Fibroblast of lung (primary cell): Measurements from ENCODE around the gene CERS2. TPM values are rescaled to one million over a fixed set of nuclear protein-coding genes. Genes with fewer than 3 reads are reported as not detected.

Experiments used
- DNase-seq, 2 donors: peaks; one replicate each; pipeline versions ENCODE4 v3.0.0 to v3.0.0-alpha.2; 2010; ENCODE audit warnings: low read depth in 2 of 2
- H2AFZ ChIP-seq: 2 replicates; pipeline ENCODE4 v1.5.1; 2012; ENCODE audit warnings: low read length, control low read depth, inconsistent platforms
- H3K27ac ChIP-seq: 2 replicates; pipeline ENCODE4 v1.5.1; 2011; ENCODE audit warnings: low read length, control low read depth; ENCODE audit not compliant: insufficient read depth
- H3K27me3 ChIP-seq: 2 replicates; pipeline ENCODE4 v1.5.1; 2011; ENCODE audit warnings: mild to moderate bottlenecking, low read length; ENCODE audit not compliant: control insufficient read depth, insufficient read depth
- H3K36me3 ChIP-seq: 2 replicates; pipeline ENCODE4 v1.5.1; 2011; ENCODE audit warnings: low read length; ENCODE audit not compliant: control insufficient read depth, insufficient read depth
- H3K4me1 ChIP-seq: 2 replicates; pipeline ENCODE4 v1.5.1; 2011; ENCODE audit warnings: low read length; ENCODE audit not compliant: control insufficient read depth, insufficient read depth; ENCODE audit errors: extremely low read depth
- H3K4me2 ChIP-seq: 2 replicates; pipeline ENCODE4 v1.5.1; 2011; ENCODE audit warnings: low read length, control low read depth; ENCODE audit not compliant: insufficient read depth; ENCODE audit errors: extremely low read depth
- H3K4me3 ChIP-seq, 4 experiments: fragments of 200-600 bp in 1 of 4; sonication (generic) in 1 of 4; replicated peaks in 1 of 4; 2 replicates each; pipeline ENCODE4 v1.5.1; 2011 to 2016; ENCODE audit warnings: low read length in 4 of 4, low read depth in 3 of 4, mild to moderate bottlenecking in 3 of 4, control low read depth in 2 of 4, inconsistent platforms in 1 of 4, mixed read lengths in 1 of 4; ENCODE audit not compliant: insufficient read depth in 1 of 4; ENCODE audit errors: control extremely low read depth in 1 of 4
- H3K79me2 ChIP-seq: 2 replicates; pipeline ENCODE4 v1.5.1; 2012; ENCODE audit warnings: mild to moderate bottlenecking, low read length, inconsistent platforms; ENCODE audit not compliant: control insufficient read depth, insufficient read depth
- H3K9ac ChIP-seq: 2 replicates; pipeline ENCODE4 v1.5.1; 2011; ENCODE audit warnings: mild to moderate bottlenecking, low read length, control low read depth; ENCODE audit not compliant: insufficient read depth
- H3K9me3 ChIP-seq: 2 replicates; pipeline ENCODE4 v1.5.1; 2012; ENCODE audit warnings: low read depth, low read length; ENCODE audit not compliant: control insufficient read depth, insufficient read depth
- H4K20me1 ChIP-seq: 2 replicates; pipeline ENCODE4 v1.5.1; 2011; ENCODE audit warnings: low read length; ENCODE audit not compliant: control insufficient read depth, insufficient read depth; ENCODE audit errors: extremely low read depth
- CTCF ChIP-seq, 2 donors: IDR thresholded peaks in 1 of 2; conservative IDR thresholded peaks in 1 of 2; 1 replicate in 1 of 2; 2 replicates in 1 of 2; pipeline ENCODE4 v1.5.1; 2011 to 2012; ENCODE audit warnings: low read length in 2 of 2, control low read depth in 1 of 2, inconsistent platforms in 1 of 2, low read depth in 1 of 2, mild to moderate bottlenecking in 1 of 2
- EZH2 ChIP-seq: IDR thresholded peaks from 2 replicates; pipeline ENCODE4 v1.5.1; 2012; ENCODE audit warnings: low read length, control low read depth, mild to moderate bottlenecking; ENCODE audit errors: missing control alignments
- polyA plus RNA-seq, 2 donors: library from polyadenylated mRNA; depleted of rRNA in 1 of 2; stranded (reverse) in 1 of 2; unstranded in 1 of 2; fragments of >200 nt; gene quantifications; 2 replicates each; pipeline ENCODE4 v1.2.1, GENCODE V29; 2011 to 2012; ENCODE audit warnings: missing spikeins in 1 of 2
- total RNA-seq: library from RNA; depleted of rRNA; stranded (reverse); fragments of >200 nt; gene quantifications from 2 replicates; pipeline ENCODE4 v1.2.1, GENCODE V29; 2014

Gene CERS2
- total and polyA plus RNA-seq, 2 donors (not counting 1 experiment from before 2014, with no cell fraction given) = 190 to 254 TPM

GRCh38 chr1:150925080-150925479, 49.6 kb downstream of the CERS2 start:
- Histone ChIP-seq H3K9ac (no peak overlapping the region), H3K27me3 (no peaks in the 10 kb centered on the region), H3K36me3 (no peaks in the 10 kb centered on the region), H3K9me3 (no peaks in the 10 kb centered on the region), H3K4me3 (no peak overlapping the region), H3K27ac (no peak overlapping the region), H4K20me1 (no peaks in the 10 kb centered on the region), H3K4me1 (no peaks in the 10 kb centered on the region), H3K4me2 (no peak overlapping the region), H3K79me2 (peaks cover 12% of the 10 kb centered on the region), H2AFZ (no peak overlapping the region)
- TF ChIP-seq CTCF (conservative IDR thresholded peaks at IDR 0.05 in 1 of 2, IDR thresholded peaks at IDR 0.05 in 1 of 2; ENCODE audit: low read depth in 1 of 2, low read length in 2 of 2) (no peak), EZH2 (no peak)
- DNase-seq = no peak

- Histone ChIP-seq H3K9ac (no peak overlapping the region), H3K27me3 (no peaks in the 10 kb centered on the region), H3K27ac (no peak overlapping the region), H3K4me1 (no peaks in the 10 kb centered on the region), H3K4me3 (no peak overlapping the region), H4K20me1 (no peaks in the 10 kb centered on the region), H2AFZ (no peak overlapping the region), H3K4me2 (no peak overlapping the region), H3K36me3 (no peaks in the 10 kb centered on the region), H3K79me2 (peaks cover 10% of the 10 kb centered on the region), H3K9me3 (no peaks in the 10 kb centered on the region)
- DNase-seq = peak; percentile 87 to 91
- peak; percentile 82 to 83 for TF ChIP-seq CTCF (conservative IDR thresholded peaks at IDR 0.05 in 1 of 2, IDR thresholded peaks at IDR 0.05 in 1 of 2; ENCODE audit: low read depth in 1 of 2, low read length in 2 of 2)
- no peak for TF ChIP-seq EZH2
Observed at GRCh38 chr1:150922519-150922975, 52.1 kb downstream of the CERS2 start.

GRCh38 chr1:150917387-150917786, 57.2 kb downstream of the CERS2 start:
- DNase-seq = no peak
- no peak overlapping the region for H3K27ac ChIP-seq
- no peak overlapping the region for H3K4me2 ChIP-seq
- H3K27me3 ChIP-seq = no peaks in the 10 kb centered on the region
- no peaks in the 10 kb centered on the region for H3K9me3 ChIP-seq
- H3K9ac ChIP-seq = no peak overlapping the region
- H2AFZ ChIP-seq = no peak overlapping the region
- no peaks in the 10 kb centered on the region for H3K79me2 ChIP-seq
- no peaks in the 10 kb centered on the region for H4K20me1 ChIP-seq
- H3K4me3 ChIP-seq = no peak overlapping the region
- H3K36me3 ChIP-seq = no peaks in the 10 kb centered on the region
- no peak for TF ChIP-seq EZH2
- TF ChIP-seq CTCF (conservative IDR thresholded peaks at IDR 0.05 in 1 of 2, IDR thresholded peaks at IDR 0.05 in 1 of 2; ENCODE audit: low read depth in 1 of 2, low read length in 2 of 2) = no peak
- no peaks in the 10 kb centered on the region for H3K4me1 ChIP-seq

Other genes starting within 250 kb of the CERS2 start
- 2.6 and 4.6 TPM in 2 replicates for gene CTSS, start 209.1 kb downstream of the CERS2 start, total RNA-seq
- gene CTSS, start 209.1 kb downstream of the CERS2 start, polyA plus RNA-seq = 1.9 and 2.8 TPM in 2 replicates
- 461 and 479 TPM in 2 replicates for gene CTSK, start 166.6 kb downstream of the CERS2 start, total RNA-seq
- gene CTSK, start 166.6 kb downstream of the CERS2 start, polyA plus RNA-seq = 209 and 361 TPM in 2 replicates
- gene ARNT, start 98.2 kb downstream of the CERS2 start, total RNA-seq = 32.4 and 37.3 TPM in 2 replicates
- 37.1 and 44.9 TPM in 2 replicates for gene ARNT, start 98.2 kb downstream of the CERS2 start, polyA plus RNA-seq
- not detected in 2 replicates for gene CTXND2, start 87.7 kb downstream of the CERS2 start, total RNA-seq
- not detected in 2 replicates for gene CTXND2, start 87.7 kb downstream of the CERS2 start, polyA plus RNA-seq
- 26.7 and 30.7 TPM in 2 replicates for gene SETDB1, start 48.5 kb downstream of the CERS2 start, total RNA-seq
- gene SETDB1, start 48.5 kb downstream of the CERS2 start, polyA plus RNA-seq = 25.3 and 27.0 TPM in 2 replicates
- under 0.01 and 0.33 TPM in 2 replicates for gene ANXA9, start 7.5 kb upstream of the CERS2 start, total RNA-seq
- gene ANXA9, start 7.5 kb upstream of the CERS2 start, polyA plus RNA-seq = 0.03 and 0.07 TPM in 2 replicates
- 9.2 and 17.3 TPM in 2 replicates for gene MINDY1, start 32.1 kb upstream of the CERS2 start, total RNA-seq
- 10.1 and 11.7 TPM in 2 replicates for gene MINDY1, start 32.1 kb upstream of the CERS2 start, polyA plus RNA-seq
- gene PRUNE1, start 33.6 kb upstream of the CERS2 start, total RNA-seq = 6.3 and 7.2 TPM in 2 replicates
- 11.8 and 16.6 TPM in 2 replicates for gene PRUNE1, start 33.6 kb upstream of the CERS2 start, polyA plus RNA-seq
- under 0.01 and 0.33 TPM in 2 replicates for gene BNIPL, start 61.8 kb upstream of the CERS2 start, total RNA-seq
- 0.07 and 0.10 TPM in 2 replicates for gene BNIPL, start 61.8 kb upstream of the CERS2 start, polyA plus RNA-seq
- gene C1orf56, start 72.9 kb upstream of the CERS2 start, total RNA-seq = 2.8 and 3.5 TPM in 2 replicates
- 1.4 and 1.5 TPM in 2 replicates for gene C1orf56, start 72.9 kb upstream of the CERS2 start, polyA plus RNA-seq
- gene CDC42SE1, start 84.8 kb upstream of the CERS2 start, total RNA-seq = 29.8 and 36.5 TPM in 2 replicates
- 49.9 and 55.0 TPM in 2 replicates for gene CDC42SE1, start 84.8 kb upstream of the CERS2 start, polyA plus RNA-seq
- 0.77 and 2.8 TPM in 2 replicates for gene MLLT11, start 85.6 kb upstream of the CERS2 start, total RNA-seq
- 7.2 and 10.4 TPM in 2 replicates for gene MLLT11, start 85.6 kb upstream of the CERS2 start, polyA plus RNA-seq
- gene GABPB2, start 95.9 kb upstream of the CERS2 start, total RNA-seq = 12.8 and 13.9 TPM in 2 replicates
- gene GABPB2, start 95.9 kb upstream of the CERS2 start, polyA plus RNA-seq = 13.0 and 14.9 TPM in 2 replicates
- gene SEMA6C, start 171.8 kb upstream of the CERS2 start, total RNA-seq = 0.51 and 0.99 TPM in 2 replicates
- gene SEMA6C, start 171.8 kb upstream of the CERS2 start, polyA plus RNA-seq = 0.76 and 0.94 TPM in 2 replicates
- not detected in 2 replicates for gene TNFAIP8L2, start 181.8 kb upstream of the CERS2 start, total RNA-seq
- not detected in 2 replicates for gene TNFAIP8L2, start 181.8 kb upstream of the CERS2 start, polyA plus RNA-seq
- gene LYSMD1, start 191.1 kb upstream of the CERS2 start, total RNA-seq = 8.2 and 9.7 TPM in 2 replicates
- 3.6 and 4.6 TPM in 2 replicates for gene LYSMD1, start 191.1 kb upstream of the CERS2 start, polyA plus RNA-seq
- 26.5 and 29.2 TPM in 2 replicates for gene SCNM1, start 191.3 kb upstream of the CERS2 start, total RNA-seq
- 29.7 and 32.7 TPM in 2 replicates for gene SCNM1, start 191.3 kb upstream of the CERS2 start, polyA plus RNA-seq
- not detected in 2 replicates for gene TMOD4, start 201.1 kb upstream of the CERS2 start, total RNA-seq
- gene TMOD4, start 201.1 kb upstream of the CERS2 start, polyA plus RNA-seq = 0.41 and 0.53 TPM in 2 replicates
- gene VPS72, start 215.4 kb upstream of the CERS2 start, total RNA-seq = 42.9 and 47.5 TPM in 2 replicates
- 43.8 and 57.8 TPM in 2 replicates for gene VPS72, start 215.4 kb upstream of the CERS2 start, polyA plus RNA-seq
- gene PIP5K1A, start 223.7 kb upstream of the CERS2 start, total RNA-seq = 61.4 and 80.9 TPM in 2 replicates
- 108 and 118 TPM in 2 replicates for gene PIP5K1A, start 223.7 kb upstream of the CERS2 start, polyA plus RNA-seq